Stimulated activated naive CD8-positive, alpha-beta T cell treated with anti-CD3 and anti-CD28 coated beads, Interleukin-15, Interleukin-2, amounts not matched to agents 100 ng/mL and 50 ng/mL, for 24 hours (primary cell): ENCODE results near the gene SH3BP4.

Source experiments
- H3K27ac Mint-ChIP-seq: one replicate; pipeline ENCODE4 v1.8.0; 2021; ENCODE audit warnings: mild to moderate bottlenecking, mixed read lengths
- H3K27me3 Mint-ChIP-seq: one replicate; pipeline ENCODE4 v1.8.0; 2021; ENCODE audit warnings: mixed read lengths
- H3K36me3 Mint-ChIP-seq: one replicate; pipeline ENCODE4 v1.8.0; 2021; ENCODE audit warnings: low read depth, mixed read lengths
- H3K4me1 Mint-ChIP-seq: one replicate; pipeline ENCODE4 v1.8.0; 2021; ENCODE audit warnings: low read depth, mixed read lengths
- H3K4me3 Mint-ChIP-seq: one replicate; pipeline ENCODE4 v1.8.0; 2021; ENCODE audit warnings: mild to moderate bottlenecking, mixed read lengths
- H3K9me3 Mint-ChIP-seq: one replicate; pipeline ENCODE4 v1.8.0; 2021; ENCODE audit warnings: mixed read lengths

Gene SH3BP4, protein sequence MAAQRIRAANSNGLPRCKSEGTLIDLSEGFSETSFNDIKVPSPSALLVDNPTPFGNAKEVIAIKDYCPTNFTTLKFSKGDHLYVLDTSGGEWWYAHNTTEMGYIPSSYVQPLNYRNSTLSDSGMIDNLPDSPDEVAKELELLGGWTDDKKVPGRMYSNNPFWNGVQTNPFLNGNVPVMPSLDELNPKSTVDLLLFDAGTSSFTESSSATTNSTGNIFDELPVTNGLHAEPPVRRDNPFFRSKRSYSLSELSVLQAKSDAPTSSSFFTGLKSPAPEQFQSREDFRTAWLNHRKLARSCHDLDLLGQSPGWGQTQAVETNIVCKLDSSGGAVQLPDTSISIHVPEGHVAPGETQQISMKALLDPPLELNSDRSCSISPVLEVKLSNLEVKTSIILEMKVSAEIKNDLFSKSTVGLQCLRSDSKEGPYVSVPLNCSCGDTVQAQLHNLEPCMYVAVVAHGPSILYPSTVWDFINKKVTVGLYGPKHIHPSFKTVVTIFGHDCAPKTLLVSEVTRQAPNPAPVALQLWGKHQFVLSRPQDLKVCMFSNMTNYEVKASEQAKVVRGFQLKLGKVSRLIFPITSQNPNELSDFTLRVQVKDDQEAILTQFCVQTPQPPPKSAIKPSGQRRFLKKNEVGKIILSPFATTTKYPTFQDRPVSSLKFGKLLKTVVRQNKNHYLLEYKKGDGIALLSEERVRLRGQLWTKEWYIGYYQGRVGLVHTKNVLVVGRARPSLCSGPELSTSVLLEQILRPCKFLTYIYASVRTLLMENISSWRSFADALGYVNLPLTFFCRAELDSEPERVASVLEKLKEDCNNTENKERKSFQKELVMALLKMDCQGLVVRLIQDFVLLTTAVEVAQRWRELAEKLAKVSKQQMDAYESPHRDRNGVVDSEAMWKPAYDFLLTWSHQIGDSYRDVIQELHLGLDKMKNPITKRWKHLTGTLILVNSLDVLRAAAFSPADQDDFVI

GRCh38 chr2:234951664-234952269 is at the start of gene SH3BP4:
Gene SH3BP4 (plus strand): TSS chr2:234952017. CDS start chr2:235035003, 82,986 bp downstream.
- H3K4me3 Mint-ChIP-seq = peak within 1 kb of the TSS; percentile 72
- no peaks in the 10 kb centered on the region for H3K36me3 Mint-ChIP-seq
- H3K4me1 Mint-ChIP-seq = peaks cover 27% of the 10 kb centered on the region
- no peaks in the 10 kb centered on the region for H3K9me3 Mint-ChIP-seq
- peaks cover 70% of the 10 kb centered on the region for H3K27me3 Mint-ChIP-seq
- H3K27ac Mint-ChIP-seq = no peak within 1 kb of the TSS

DNA sequence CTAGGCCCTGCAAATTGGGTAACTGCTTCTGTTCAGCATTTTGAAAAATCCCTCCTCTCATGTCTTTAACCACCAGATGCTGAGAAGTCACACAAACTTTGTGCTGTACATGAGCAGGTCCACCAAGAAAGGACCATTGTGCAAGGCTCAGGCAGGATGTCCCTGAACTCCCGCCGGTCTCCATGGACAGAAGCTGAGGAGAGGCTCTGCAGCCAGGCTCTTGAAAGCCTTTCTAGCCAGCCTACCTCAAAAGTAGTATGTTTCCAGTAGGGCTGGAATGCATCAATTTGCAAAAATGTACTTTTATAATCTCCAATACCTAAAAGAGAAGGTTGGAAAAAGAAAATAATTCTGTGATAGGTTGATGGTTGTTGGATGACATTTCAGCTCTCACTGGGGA is 47.0 kb upstream of the SH3BP4 start:
- Mint-ChIP-seq H3K4me3 (no peak overlapping the region), H3K4me1 (no peaks in the 10 kb centered on the region), H3K9me3 (no peaks in the 10 kb centered on the region), H3K27me3 (no peaks in the 10 kb centered on the region), H3K36me3 (no peaks in the 10 kb centered on the region), H3K27ac (no peak overlapping the region)

DNA sequence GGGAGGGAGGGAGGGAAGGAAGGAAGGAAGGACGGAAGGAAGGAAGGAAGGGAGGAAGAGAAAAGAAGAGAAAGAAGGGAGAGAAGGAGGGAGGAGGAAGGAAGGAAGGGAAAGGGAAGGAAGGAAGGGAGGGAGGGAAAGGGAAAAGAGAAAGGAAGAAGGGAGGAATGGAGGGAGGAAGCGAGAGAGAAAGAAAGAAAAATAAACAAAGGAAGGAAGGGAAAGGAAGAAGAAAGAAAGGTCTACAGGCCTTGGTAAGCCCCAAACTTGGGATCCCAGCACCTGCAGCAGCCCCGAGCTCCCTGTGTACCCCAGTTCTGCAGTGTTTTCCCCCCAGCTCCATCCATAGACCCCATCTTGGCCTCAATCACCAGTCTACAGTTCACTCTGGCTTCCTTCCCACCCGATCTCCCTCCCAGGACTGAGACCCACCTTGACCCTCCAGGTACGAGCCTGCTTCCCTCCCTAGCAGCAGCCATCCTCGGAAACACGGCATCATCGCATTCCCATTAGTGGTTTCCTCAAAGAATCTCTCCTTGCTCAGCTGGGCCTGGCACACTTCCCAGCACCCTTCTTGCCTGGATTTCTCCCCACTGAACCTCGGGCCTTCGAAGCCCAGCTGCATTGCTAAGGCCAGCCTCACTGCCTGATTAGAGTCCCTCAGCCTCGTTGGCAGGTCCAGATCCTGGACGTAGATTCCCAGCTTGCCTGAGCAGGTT is 46.1 kb upstream of the SH3BP4 start:
- Mint-ChIP-seq H3K27me3 (no peaks in the 10 kb centered on the region), H3K4me1 (no peaks in the 10 kb centered on the region), H3K27ac (no peak overlapping the region), H3K4me3 (no peak overlapping the region), H3K9me3 (no peaks in the 10 kb centered on the region), H3K36me3 (no peaks in the 10 kb centered on the region)

GRCh38 chr2:234910186-234910679 is 41.6 kb upstream of the SH3BP4 start:
- H3K9me3 Mint-ChIP-seq = no peaks in the 10 kb centered on the region
- no peak overlapping the region for H3K27ac Mint-ChIP-seq
- H3K4me1 Mint-ChIP-seq = no peaks in the 10 kb centered on the region
- peaks cover 3% of the 10 kb centered on the region for H3K27me3 Mint-ChIP-seq
- H3K36me3 Mint-ChIP-seq = no peaks in the 10 kb centered on the region
- H3K4me3 Mint-ChIP-seq = no peak overlapping the region

- Mint-ChIP-seq H3K27ac (no peak overlapping the region), H3K9me3 (no peaks in the 10 kb centered on the region), H3K27me3 (peaks cover 3% of the 10 kb centered on the region), H3K4me1 (no peaks in the 10 kb centered on the region), H3K4me3 (no peak overlapping the region), H3K36me3 (no peaks in the 10 kb centered on the region)
Measured at GRCh38 chr2:234911271-234911670, 40.5 kb upstream of the SH3BP4 start.

DNA sequence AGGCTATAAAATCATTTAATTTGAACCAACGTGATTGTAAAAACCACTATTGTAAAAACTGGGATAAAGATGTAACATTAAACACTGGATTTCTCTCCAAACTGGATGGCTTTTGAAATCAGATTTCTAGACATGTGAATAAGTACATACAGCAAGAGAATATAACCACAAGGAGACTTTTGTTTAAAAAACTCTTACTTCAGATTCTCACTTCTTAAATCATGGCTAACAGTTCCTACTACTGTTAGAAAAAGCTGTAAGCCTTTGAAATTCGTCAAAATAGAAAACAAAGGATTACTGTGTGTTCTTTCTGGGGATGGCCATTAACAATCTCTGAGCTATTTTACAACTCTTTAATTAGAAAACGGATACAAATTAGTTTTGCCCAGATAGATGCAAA is 39.4 kb upstream of the SH3BP4 start:
- Mint-ChIP-seq H3K36me3 (no peaks in the 10 kb centered on the region), H3K27ac (no peak overlapping the region), H3K27me3 (peaks cover 3% of the 10 kb centered on the region), H3K4me3 (no peak overlapping the region), H3K9me3 (no peaks in the 10 kb centered on the region), H3K4me1 (no peaks in the 10 kb centered on the region)

DNA sequence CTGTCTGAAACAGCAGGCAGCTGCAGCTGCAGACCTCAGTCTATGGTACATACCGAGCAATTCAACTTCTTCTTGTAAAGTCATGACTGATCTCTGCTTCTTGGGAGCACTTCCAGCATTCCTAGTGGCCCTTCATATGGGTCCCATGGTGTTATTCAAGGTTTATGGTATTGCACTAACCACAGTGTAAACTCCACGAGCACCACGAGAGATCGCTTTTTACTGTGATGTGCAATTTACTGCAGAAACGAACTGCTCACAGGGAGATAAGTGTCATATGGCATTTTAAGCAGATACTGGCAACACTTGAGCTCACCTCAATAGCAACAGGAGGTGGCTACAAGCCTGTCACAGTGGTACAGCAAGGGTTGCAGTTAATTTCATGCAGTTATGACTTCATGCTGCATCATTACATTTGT is 38.6 kb upstream of the SH3BP4 start:
- H3K27me3 Mint-ChIP-seq = peaks cover 3% of the 10 kb centered on the region
- no peak overlapping the region for H3K27ac Mint-ChIP-seq
- H3K4me1 Mint-ChIP-seq = no peaks in the 10 kb centered on the region
- no peaks in the 10 kb centered on the region for H3K9me3 Mint-ChIP-seq
- H3K4me3 Mint-ChIP-seq = no peak overlapping the region
- H3K36me3 Mint-ChIP-seq = no peaks in the 10 kb centered on the region

- H3K4me1 Mint-ChIP-seq = no peaks in the 10 kb centered on the region
- no peaks in the 10 kb centered on the region for H3K36me3 Mint-ChIP-seq
- H3K27ac Mint-ChIP-seq = no peak overlapping the region
Measured at GRCh38 chr2:234914371-234915154, 37.3 kb upstream of the SH3BP4 start.

DNA sequence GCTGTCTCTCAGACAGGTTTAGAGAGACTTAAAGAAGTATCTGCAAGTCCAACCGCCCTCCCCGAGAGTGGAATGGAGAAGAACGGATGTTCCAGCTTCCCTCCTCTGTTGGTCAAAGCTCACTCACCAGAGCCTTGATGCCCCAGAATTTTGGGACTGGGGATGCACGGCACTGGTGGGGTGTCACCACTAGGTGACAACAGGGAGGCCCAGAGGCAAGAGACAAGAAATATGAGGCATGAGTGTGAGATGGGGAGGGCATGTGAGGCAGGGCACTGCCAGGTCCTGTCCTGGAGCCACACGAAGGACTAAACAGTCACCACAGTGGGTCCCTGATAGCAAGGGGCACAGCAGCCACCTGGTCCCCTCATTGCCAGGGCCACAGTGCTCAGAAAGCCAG is 35.1 kb upstream of the SH3BP4 start:
- H3K27ac Mint-ChIP-seq = no peak overlapping the region
- H3K9me3 Mint-ChIP-seq = no peaks in the 10 kb centered on the region
- no peaks in the 10 kb centered on the region for H3K4me1 Mint-ChIP-seq
- H3K4me3 Mint-ChIP-seq = no peak overlapping the region
- peaks cover 12% of the 10 kb centered on the region for H3K27me3 Mint-ChIP-seq
- no peaks in the 10 kb centered on the region for H3K36me3 Mint-ChIP-seq

More at GRCh38 chr2:234914371-234915154, 37.3 kb upstream of the SH3BP4 start:
- no peak overlapping the region for H3K4me3 Mint-ChIP-seq
- peaks cover 6% of the 10 kb centered on the region for H3K27me3 Mint-ChIP-seq
- no peaks in the 10 kb centered on the region for H3K9me3 Mint-ChIP-seq

DNA sequence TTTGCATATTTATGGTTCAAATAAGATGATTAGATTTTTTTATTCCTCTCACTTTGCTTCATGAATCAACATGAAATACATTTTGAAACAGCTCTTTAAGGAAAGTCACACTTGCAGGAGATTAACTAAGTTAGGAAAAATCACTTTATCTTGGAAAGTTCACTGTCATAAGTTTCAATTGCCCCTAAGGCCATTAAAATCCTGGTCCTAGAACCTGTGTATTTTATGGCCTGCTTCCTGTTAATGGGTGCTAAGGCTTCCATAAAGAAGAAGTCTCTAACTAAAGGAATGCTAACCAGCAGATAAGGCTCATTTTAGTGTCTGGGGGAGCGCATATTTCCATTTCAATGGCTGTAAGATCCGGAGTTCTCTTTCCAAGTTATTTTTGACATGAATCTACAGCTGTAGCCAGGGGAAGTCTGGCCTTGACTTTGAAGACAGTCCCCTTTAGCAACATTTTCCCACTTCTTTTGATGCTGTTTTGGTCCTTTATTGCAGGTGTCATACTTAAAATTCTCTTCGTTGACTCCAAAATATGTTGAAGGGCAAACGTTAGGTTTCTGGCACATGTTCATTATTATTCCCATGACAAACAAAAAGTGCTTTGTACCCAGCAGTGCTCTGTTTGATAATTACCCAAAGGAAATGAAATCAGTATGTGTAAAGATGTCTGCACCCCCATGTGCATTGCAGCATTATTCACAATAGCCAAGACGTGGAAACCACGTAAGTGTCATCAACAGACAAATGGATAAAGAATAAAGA is 34.4 kb upstream of the SH3BP4 start:
- Mint-ChIP-seq H3K27me3 (peaks cover 12% of the 10 kb centered on the region), H3K4me1 (no peaks in the 10 kb centered on the region), H3K4me3 (no peak overlapping the region), H3K27ac (no peak overlapping the region), H3K36me3 (no peaks in the 10 kb centered on the region), H3K9me3 (no peaks in the 10 kb centered on the region)

- Mint-ChIP-seq H3K4me1 (no peaks in the 10 kb centered on the region), H3K36me3 (no peaks in the 10 kb centered on the region), H3K9me3 (no peaks in the 10 kb centered on the region), H3K27me3 (peaks cover 9% of the 10 kb centered on the region), H3K27ac (no peak overlapping the region), H3K4me3 (no peak overlapping the region)
Measured at GRCh38 chr2:234919711-234920110, 32.1 kb upstream of the SH3BP4 start.

DNA sequence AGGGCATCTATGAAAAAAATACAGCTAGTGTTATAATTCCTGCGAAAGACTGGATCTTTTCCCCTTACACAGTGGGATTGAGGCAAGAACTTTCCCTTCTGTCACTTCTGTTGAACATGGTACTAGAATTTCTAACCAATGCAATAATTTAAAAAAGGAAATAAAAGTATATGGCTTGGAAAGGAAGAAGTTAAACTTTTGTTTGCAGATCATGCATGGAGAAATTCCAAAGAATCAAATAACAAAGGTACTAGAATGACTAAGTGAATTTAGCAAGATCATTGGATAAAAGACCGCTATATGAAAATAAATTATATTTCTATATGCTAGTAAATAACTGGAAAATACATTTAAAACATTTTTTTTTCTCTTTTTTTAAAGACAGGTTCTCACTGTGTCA is 31.0 kb upstream of the SH3BP4 start:
- Mint-ChIP-seq H3K4me1 (no peaks in the 10 kb centered on the region), H3K4me3 (no peak overlapping the region), H3K27ac (no peak overlapping the region), H3K9me3 (no peaks in the 10 kb centered on the region), H3K36me3 (no peaks in the 10 kb centered on the region), H3K27me3 (peaks cover 9% of the 10 kb centered on the region)

- H3K36me3 Mint-ChIP-seq = no peaks in the 10 kb centered on the region
Measured at GRCh38 chr2:234929002-234929401, 22.8 kb upstream of the SH3BP4 start.

More at GRCh38 chr2:234929002-234929401, 22.8 kb upstream of the SH3BP4 start:
- Mint-ChIP-seq H3K27ac (no peak overlapping the region), H3K9me3 (no peaks in the 10 kb centered on the region), H3K27me3 (no peaks in the 10 kb centered on the region), H3K4me1 (no peaks in the 10 kb centered on the region), H3K4me3 (no peak overlapping the region)
